NCI-H1048 (cell line): ENCODE measurements around the gene ARL6IP4.
"Not testable (repeated sequence)": the region's sequence is repeated elsewhere in the genome, so short reads cannot be mapped to it uniquely, and the experiment has no call there.

Source experiments
- DNase-seq: peaks from one replicate; lab custom pipeline; 2025; lab: John Stamatoyannopoulos, UW

Gene ARL6IP4

DNA sequence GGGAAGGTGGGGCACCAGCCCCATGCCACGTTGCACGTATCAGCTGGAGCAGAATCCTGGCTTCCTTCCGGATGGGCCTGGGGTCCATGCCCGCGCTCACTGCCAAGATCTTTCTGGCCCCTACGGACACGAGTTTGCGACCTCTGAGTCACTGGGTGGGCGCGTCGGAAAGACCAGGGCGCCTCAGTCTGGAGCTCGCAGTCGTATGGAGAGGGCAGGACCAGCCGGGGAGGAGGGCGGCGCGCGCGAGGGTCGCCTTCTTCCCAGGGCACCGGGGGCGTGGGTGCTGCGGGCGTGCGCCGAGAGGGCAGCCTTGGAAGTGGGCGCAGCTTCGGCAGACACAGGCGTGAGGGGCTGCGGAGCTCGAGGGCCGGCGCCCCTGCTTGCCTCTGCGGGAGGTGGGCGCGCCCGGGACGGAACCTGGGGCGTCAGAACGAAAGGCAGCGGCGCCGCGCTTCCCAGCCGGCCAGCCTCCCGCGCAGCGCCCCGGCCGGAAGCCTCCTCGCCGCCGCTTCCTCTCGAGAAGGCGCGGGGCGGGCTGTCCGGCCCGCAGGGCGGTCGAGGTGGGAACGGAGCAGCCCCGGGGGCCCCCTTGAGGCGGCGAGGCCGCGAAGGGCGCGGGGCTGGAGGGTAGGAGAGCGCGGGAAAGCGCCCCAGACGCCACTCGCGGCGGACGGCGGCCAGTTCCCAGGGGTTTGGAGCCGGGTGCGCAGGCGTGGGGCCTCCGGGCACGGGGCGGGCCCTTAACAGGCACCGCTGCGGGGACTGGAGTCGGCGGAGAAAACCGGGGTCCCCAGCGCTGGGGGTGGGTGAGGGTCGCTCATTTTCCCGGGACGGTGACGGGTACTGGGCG lies at the start of gene ARL6IP4:
Gene ARL6IP4 (plus strand): TSS at position 499 of the 853 bp plus-strand sequence. CDS start 459 bp downstream, outside the sequence.
- DNase-seq: peak; percentile 13

- DNase-seq: no peak
Observed at GRCh38 chr12:122932207-122932606, 48.3 kb upstream of the ARL6IP4 start.

DNA sequence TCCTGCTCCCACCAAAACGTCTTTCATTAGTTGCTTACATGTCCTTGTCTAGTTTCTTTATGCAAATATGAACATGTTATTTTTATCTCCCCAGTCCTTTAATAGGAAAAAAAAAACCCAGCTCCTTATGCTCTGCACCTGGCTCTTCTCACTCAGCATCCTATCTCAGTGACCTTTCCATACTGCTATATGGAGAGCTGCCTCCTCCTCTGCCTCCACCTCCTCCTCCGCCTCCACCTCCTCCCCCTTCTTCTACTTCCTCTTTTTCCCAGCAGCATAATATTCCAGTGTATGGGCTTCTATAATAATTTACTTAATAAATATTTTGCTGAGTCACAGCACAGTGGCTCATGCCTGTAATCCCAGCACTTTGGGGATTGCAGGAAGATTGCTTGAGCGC lies 45.8 kb upstream of the ARL6IP4 start:
- DNase-seq: no peak

- no peak for DNase-seq
Observed at GRCh38 chr12:122935318-122935717, 45.2 kb upstream of the ARL6IP4 start.

- DNase-seq: no peak
Observed at GRCh38 chr12:122937622-122938091, 42.8 kb upstream of the ARL6IP4 start.

GRCh38 chr12:122939125-122939524 lies 41.4 kb upstream of the ARL6IP4 start:
- DNase-seq: no peak

GRCh38 chr12:122941351-122941750 lies 39.1 kb upstream of the ARL6IP4 start:
- DNase-seq: not testable (repeated sequence)

GRCh38 chr12:122942637-122943036 lies 37.8 kb upstream of the ARL6IP4 start:
- no peak for DNase-seq

DNA sequence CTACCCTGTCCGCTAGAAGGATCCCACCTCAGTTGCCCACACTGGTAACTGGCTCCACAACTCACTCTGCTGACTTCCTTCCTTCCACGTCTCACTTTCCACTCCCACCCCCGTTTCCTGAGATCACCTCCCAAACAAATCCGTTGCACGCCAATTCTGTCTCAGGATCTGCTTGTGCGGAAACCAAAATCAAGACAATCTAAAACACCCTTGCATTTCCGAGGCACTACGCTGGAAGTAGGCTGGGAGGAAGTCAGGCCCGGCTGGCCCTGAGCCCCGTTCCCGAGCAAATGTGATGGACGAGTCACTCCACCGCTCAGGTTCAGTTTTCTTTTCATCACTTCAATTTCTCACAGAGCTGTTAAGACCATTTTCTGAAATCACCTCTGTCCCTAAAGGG lies 37.3 kb upstream of the ARL6IP4 start:
- no peak for DNase-seq

GRCh38 chr12:122944605-122945592 lies 35.6 kb upstream of the ARL6IP4 start:
- no peak for DNase-seq

DNA sequence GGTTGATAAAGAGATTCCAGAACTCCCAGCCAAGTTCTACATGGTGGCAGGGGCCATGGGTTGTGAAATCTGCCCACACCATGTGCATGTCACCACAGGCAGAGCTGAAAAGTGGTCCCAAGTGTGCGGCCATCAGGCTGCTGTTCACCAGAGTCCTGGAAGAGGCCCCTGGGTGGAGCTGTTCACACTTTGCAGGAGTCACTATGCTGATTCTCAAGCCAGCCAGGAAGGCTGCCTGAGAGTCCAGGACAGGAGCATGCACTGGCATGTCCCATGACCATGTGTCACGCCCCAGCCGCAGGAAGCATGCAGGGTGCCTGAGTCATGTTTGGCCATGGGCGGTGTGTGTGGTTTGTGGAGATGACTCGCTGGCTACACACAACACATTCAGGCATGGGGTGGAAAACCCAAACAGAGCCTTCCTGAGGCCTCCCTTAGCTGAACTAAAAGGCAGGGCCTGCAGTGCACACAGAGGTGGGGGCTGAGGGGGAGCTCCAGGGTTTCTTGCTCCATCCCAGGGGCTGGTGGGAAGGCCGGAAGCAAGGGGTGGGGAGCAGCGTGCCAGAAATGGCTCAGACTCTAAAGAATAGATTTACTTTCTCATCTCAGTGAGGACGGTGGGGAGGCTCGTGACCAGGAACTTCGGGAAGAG lies 33.7 kb upstream of the ARL6IP4 start:
- DNase-seq: no peak

GRCh38 chr12:122947352-122947792 lies 33.1 kb upstream of the ARL6IP4 start:
- DNase-seq: no peak

- DNase-seq: no peak
Observed at GRCh38 chr12:122948605-122949004, 31.9 kb upstream of the ARL6IP4 start.

DNA sequence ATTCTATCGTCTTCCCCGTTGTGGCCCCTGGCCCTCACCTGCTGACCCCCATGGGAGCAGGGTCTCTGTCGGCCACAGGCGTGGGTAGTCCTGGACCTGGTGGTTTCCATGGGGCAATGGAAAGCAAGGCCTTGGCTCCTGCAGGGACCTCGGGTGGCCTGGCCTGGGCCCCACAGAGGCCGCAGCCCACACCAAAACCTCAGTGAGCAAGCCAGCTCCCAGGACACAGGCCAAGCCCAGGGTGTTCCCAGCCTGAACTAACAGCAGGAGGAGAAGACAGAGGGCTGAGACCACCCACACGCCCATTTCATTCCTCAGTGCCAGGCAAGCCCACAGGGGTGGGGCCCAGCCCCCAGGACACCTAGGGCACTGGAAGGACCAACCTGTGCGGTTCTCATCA lies 31.1 kb upstream of the ARL6IP4 start:
- DNase-seq: no peak

- no peak for DNase-seq
Observed at GRCh38 chr12:122949816-122950675, 30.4 kb upstream of the ARL6IP4 start.

DNA sequence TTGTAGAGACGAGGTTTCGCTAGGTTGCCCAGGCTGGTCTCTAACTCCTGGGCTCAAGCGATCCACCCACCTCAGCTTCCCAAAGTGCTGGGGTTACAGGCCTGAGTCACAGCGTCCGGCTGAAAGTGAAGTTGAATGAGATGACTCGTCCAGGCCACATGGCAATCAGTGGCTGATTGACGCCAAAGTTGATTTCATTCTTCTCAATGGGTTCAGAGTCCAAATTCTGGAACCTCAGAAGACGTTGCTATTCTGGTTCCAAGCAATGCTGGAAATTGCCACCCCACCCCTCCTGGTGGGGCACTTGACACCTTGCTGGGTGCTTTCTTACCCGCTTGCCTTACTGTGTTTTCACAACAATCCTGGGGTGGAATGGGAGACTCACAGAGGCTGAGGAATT lies 29.1 kb upstream of the ARL6IP4 start:
- DNase-seq: no peak

DNA sequence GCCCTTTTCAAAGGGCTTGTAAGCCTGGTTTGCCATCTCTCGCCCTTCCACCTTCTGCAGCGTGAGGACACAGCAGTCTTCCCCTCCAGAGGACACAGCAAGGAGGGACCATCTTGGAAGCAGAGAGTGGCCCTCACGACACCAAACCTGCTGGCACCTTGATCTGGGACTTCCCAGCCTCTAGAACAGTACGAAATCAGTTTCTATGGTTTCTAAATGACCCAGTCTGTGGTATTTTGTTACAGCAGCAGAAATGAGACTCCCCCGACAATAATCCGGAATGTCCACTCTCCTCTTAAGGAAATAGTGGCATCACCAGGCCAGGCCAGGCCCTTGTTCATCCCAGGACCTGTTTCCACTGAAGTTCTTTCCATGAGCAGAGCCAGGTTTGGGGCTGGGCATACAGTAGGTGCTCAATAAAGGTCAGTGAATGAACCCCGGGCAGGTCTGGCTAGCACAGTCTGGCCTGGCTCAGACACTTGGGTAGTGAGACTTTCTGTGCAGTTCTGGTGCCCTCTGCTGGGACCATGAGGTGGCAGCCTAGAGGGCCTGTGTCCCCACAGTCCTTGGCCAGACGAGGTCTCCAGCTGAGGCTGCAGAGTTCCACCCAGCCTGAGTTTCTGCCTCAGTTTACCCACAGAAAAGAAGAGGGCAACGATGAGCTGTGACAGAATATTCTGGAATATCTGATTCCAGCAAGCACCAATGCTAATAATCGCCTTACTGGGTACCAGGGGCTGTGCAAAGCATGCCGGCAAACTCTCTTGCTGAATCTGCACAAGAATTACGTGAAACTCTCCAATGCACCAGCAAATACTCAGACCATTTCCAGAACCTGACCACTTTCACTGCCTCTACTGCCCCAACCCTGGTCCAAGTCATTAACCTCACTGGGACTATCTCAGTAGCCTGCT lies 28.2 kb upstream of the ARL6IP4 start:
- no peak for DNase-seq

- no peak for DNase-seq
Observed at GRCh38 chr12:122955156-122955555, 25.3 kb upstream of the ARL6IP4 start.

GRCh38 chr12:122956035-122956434 lies 24.4 kb upstream of the ARL6IP4 start:
- DNase-seq: no peak
